Astrocyte of the spinal cord (primary cell): ENCODE data around the gene PRODH2.
A peak's percentile ranks its signal among the peaks of the same experiment; 100 is the strongest.

Source experiments
- DNase-seq: peaks from one replicate; pipeline ENCODE4 v3.0.0; 2011; ENCODE audit warnings: low read depth, low spot score
- H3K4me3 ChIP-seq: 2 replicates; pipeline ENCODE4 v1.5.1; 2011; ENCODE audit warnings: low read depth, mild to moderate bottlenecking, low read length, moderate library complexity
- in situ Hi-C: cut with HindIII; loops from 2 replicates; pipeline ENCODE4 v1.10.0; 2017; ENCODE audit warnings: low sequenced_read_pairs
- TF ChIP-seq, protein P1 (sequence below): IDR thresholded peaks from 2 replicates; pipeline ENCODE4 v1.5.1; 2012; ENCODE audit warnings: low read depth, mild to moderate bottlenecking, low read length, inconsistent platforms

Gene PRODH2

DNA sequence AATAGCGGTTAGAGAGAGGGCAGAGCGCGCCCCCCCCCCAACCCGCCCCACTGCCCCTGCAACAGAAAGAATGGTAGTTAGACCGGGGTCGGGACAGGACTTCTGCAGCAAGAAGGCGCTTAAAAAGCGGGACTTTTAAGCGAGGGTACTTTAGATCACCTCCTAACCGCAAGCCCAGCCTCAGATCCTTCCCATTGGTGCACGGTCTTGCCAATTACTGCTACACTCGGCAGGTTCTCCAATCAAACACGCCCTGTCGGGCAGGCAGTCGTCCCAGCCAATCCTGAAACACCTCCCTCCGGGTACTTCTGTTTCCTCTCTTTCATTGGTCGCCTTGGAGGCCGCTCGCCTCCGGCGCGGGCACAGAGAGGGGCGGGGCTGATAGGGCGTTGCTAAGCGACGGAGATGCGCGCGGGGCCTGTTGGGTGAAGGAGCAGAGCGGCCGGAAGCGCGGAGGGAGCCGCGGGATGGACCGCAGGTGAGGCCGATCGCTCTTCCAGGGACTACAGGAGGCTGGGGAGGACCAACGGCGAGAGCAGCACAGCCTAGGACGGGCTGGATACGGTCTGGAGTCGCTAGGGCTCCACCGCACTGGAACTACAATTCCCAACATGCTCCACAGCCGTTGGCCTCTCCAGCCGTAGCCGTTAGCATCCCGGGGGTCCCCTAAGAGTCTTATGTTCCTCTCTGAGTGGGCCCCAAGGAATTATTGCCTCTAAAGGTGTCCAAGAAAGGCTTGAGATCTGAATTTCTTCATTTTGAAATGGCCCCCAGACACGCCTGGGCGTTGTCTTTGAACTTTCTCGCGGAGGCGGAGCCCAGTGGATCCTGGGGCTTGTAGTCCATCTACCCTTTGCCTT is 54.7 kb downstream of the PRODH2 start, which contains the start of gene PROSER3:
Gene PROSER3, plus strand, starts transcription at position 428 of the 860 bp plus-strand sequence. Its CDS starts 40 bp downstream, at position 468.
- in situ Hi-C loops, result no loop called here
- TF ChIP-seq, protein P1, sequence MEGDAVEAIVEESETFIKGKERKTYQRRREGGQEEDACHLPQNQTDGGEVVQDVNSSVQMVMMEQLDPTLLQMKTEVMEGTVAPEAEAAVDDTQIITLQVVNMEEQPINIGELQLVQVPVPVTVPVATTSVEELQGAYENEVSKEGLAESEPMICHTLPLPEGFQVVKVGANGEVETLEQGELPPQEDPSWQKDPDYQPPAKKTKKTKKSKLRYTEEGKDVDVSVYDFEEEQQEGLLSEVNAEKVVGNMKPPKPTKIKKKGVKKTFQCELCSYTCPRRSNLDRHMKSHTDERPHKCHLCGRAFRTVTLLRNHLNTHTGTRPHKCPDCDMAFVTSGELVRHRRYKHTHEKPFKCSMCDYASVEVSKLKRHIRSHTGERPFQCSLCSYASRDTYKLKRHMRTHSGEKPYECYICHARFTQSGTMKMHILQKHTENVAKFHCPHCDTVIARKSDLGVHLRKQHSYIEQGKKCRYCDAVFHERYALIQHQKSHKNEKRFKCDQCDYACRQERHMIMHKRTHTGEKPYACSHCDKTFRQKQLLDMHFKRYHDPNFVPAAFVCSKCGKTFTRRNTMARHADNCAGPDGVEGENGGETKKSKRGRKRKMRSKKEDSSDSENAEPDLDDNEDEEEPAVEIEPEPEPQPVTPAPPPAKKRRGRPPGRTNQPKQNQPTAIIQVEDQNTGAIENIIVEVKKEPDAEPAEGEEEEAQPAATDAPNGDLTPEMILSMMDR, result no peak

DNA sequence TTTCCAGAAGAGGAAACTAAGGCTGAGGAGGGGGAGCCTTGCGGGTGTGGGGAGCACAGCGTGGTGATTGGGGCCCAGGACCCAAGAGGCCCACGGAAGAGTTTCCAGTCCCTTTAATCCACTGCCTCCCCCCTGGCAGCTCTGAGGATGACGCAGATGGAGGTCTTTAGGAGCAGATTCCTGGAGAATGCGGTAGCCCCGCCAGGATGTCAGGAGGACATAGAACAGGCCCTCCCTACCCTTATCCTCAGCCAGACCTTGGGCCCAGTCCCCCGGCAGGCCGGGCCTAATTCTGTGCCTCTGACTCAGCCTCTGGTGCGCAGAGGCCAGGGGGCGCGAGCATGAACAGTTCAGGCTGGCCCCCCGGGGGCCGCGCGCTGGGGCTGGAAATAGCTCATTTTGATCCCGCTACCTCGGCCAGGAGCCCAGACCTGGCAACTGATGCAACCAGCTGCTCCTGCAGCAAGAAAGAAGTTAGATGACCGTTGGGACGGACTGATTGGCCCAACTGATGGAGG is 55.4 kb downstream of the PRODH2 start:
- TF ChIP-seq, protein P1, result no peak
- DNase-seq, result peak; percentile 98
- in situ Hi-C loops, result no loop called here
- peak overlapping the region; percentile 56 for H3K4me3 ChIP-seq

More for the DNA sequence above, 54.7 kb downstream of the PRODH2 start, which contains the start of gene PROSER3:
- H3K4me3 ChIP-seq, result peak within 1 kb of the TSS; percentile 75
- peak; percentile 100 for DNase-seq

DNA sequence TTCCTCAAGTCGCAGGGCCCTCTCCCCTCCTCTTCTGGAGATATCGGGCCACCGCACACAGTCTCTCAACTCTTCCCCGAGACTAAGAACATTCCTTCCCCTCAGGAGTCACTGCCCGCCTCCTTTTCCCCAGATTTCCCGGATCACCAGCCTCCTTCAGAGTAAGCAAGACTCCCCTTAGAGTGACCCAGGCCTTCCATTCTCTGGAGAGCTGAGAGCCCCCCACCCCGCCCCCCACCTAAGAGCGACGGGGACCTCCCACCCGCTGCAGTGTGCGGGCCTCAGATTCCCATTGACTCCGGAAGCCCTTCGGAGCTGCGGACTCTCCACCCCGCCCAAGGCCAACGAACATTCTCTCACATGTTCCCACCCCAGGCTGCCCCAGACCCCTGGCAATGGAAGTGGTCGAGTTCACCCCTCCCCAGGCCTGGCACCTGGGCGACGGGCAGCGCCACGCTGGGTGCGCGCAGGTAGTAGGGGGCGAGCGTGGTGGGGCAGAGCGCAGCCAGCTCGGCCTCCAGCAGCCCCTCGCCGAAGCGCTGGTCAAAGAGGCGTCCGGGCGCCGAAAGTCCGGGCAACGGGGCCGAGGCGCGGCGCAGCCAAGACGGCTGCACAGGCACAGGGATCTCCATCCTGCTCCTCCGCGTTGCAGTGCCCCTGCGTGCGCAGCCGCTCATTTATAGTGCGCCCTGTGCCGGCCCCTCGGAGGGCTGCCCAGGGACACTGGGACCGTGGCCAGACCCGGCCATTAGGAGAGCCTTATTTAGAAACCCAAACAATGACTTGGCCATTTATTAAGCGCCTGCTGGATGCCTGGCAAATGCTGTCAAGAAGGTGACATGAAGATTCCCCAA is 56.0 kb downstream of the PRODH2 start, which contains the start of gene HSPB6:
Gene HSPB6, minus strand, starts transcription at position 653 of the 854 bp plus-strand sequence. Its CDS starts 21 bp downstream, at position 632.
- in situ Hi-C loops, result no loop called here
- DNase-seq, result peak; percentile 92
- TF ChIP-seq, protein P1, result no peak
- H3K4me3 ChIP-seq, result peak within 1 kb of the TSS; percentile 56

DNA sequence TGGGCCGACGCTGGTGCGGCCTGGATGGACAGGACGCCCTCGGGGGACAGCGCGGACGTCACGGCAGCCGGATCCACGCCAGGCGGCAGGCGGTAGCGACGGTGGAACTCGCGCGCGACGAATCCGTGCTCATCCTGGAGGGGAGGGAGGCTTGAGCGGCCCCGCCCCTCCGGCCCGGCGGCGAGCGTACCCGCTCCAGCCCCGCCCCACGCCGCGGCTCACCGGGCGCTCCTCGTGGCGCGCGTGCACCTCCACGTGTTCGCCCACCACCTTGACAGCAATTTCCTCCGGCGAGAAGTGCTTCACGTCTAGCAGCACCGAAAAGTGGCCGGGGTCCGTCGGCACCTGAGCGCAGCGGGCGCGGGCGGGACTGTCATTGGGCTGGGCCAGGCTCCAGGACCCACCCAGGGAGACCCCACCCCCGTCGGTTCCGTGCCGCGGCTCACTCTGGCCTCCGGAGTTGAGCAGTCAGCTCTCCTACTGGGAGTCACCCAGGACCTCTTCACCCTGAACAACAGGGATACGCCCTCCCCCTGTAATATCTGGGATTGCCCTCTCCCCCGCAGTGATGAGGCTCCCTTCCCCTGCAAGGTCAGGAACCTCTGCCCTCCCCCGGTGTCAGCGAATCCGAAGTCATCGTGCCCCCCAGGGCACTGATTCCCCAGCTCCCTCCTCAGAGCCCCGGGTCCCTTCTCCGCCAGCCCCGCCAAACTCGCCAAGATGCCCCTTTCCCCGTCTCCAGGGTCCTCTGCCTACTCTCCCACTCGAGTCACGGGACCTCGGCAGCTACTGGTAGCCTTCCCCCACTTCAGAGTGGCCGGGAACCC is 56.9 kb downstream of the PRODH2 start:
- DNase-seq, result peak; percentile 38
- peak overlapping the region; percentile 56 for H3K4me3 ChIP-seq
- in situ Hi-C loops, result no loop called here
- TF ChIP-seq, protein P1, result no peak

DNA sequence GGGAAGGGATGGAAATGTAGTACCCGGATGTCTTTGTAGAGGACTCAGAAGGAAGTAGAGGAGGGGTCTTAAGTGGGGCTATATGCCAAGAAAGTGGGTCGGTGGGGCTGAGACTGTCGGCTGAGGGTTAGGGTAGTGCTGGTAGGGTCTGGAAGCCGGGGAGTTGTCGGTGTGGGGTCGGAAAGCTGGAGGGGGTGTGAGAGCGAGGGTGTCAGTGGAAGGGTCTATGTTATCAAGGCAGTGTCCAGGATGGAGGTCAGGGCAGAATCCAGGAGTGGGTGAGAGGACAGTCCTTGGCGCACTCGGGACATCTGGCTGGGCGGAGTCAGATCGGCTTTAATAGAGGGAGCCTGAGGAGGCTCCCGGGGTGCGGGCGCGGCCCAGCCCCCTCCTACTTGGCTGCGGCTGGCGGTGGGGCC is 57.5 kb downstream of the PRODH2 start:
- in situ Hi-C loops, result no loop called here
- DNase-seq, result no peak
- TF ChIP-seq, protein P1, result no peak
- H3K4me3 ChIP-seq, result peak overlapping the region; percentile 5
